Measurements from ENCODE around the gene CRB1. TPM values are rescaled to one million over a fixed set of nuclear protein-coding genes. Genes with fewer than 3 reads are reported as not detected.
A peak's percentile ranks its signal among the peaks of the same experiment; 100 is the strongest.

CRB1 gene
- total and polyA plus RNA-seq, 9 of the 15 experiments (the other 6 are each of a cell fraction or from before 2014, with no cell fraction given) = 0.04 to 0.10 TPM; not detected in 7

DNA sequence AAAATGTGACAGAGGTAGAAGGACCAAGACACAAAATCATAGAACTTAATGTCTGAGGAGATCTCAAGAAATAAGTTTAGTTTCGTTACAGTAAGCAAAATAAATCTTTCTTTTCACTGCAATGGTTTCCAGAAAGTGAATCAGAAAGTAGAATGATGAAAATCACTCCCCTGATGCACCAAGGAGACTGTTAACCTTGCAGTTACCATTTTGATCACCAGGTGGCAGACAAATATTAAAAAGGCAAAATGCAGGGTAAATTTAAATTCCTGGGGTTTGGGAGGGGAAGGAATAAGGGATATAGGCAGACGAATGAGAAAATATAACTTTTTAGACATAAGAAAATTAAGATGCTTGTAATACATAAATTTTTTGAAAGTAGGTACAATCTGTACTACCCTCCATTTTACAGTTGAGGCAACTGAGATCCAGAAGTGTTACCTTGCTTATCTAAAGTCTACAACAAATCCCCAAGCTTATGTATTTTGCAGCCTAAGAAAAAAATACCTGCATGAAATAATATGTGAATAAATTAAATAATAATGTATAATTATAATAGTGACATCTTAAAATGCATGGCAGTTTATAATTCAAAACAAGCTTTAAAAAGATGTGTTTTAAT lies 253.2 kb downstream of the CRB1 start:
- ChIA-PET POLR2A (no interaction called here), CTCF (ENCODE audit: low intra/inter-chr PET ratio) (interaction anchor here (0.8 to 3.2 kb wide), 5 partner anchors 121 to 1165 kb away, joined by 3 to 23 read pairs (median 4); no protein-coding TSS in a partner anchor)
- Histone ChIP-seq H3K36me3 (ENCODE audit: control insufficient read depth, insufficient read depth, low read length) (no peaks in the 10 kb centered on the region), H3K4me1 (replicated peaks in 1 of 2; ENCODE audit: control insufficient read depth in 2 of 2, insufficient read depth in 2 of 2, low read length in 2 of 2) (no peaks in the 10 kb centered on the region), H3K4me3 (no peak overlapping the region), H3K9ac (ENCODE audit: insufficient read depth in 1 of 2, low read depth in 2 of 2, low read length in 2 of 2) (no peak overlapping the region), H3K79me2 (ENCODE audit: control insufficient read depth, insufficient read depth, low read length) (no peaks in the 10 kb centered on the region), H3K27me3 (ENCODE audit: control insufficient read depth in 2 of 2, insufficient read depth in 2 of 2, low read length in 2 of 2) (no peaks in the 10 kb centered on the region), H3K27ac (ENCODE audit: extremely low read depth, low read depth, low read length) (no peak overlapping the region), H4K20me1 (replicated peaks; ENCODE audit: control insufficient read depth, insufficient read depth, low read length) (no peaks in the 10 kb centered on the region), H3K9me1 (ENCODE audit: control insufficient read depth, insufficient read depth, low read length) (no peaks in the 10 kb centered on the region), H3K9me3 (replicated peaks; ENCODE audit: control insufficient read depth, insufficient read depth, low read depth, low read length) (no peaks in the 10 kb centered on the region), H3K4me2 (ENCODE audit: insufficient read depth, low read length) (no peak overlapping the region), H2AFZ (ENCODE audit: low read depth, low read length) (no peak overlapping the region)
- ATAC-seq (peak; percentile 65), FAIRE-seq (peak; percentile 80), DNase-seq (ENCODE audit: extremely low read depth in 1 of 4, low spot score in 3 of 4) (peak; percentile 48 to 56 (median 52))
- in situ Hi-C loops (cut with MboI) = loop anchor here (5.0 kb wide), 1 partner anchor 401 kb away; no protein-coding TSS in a partner anchor
- intact Hi-C loops (cut with micrococcal nuclease) = loop anchor here (1.0 to 5.0 kb wide), 6 partner anchors 96 to 836 kb away; no protein-coding TSS in a partner anchor
- no TSS peak for BruUV-seq (replicated peaks)
- WGBS (ENCODE audit: insufficient coverage, low coverage, missing lambda C conversion rate) = 3% methylated on average over 2 of the region's 2 CpGs
- TF ChIP-seq REST (IDR thresholded peaks at IDR 0.05; ENCODE audit: borderline replicate concordance) = peak; percentile 69
- no peak for TF ChIP-seq REST (CRISPR knock-in tag; IDR thresholded peaks at IDR 0.05; ENCODE audit: low read depth)
- 0 out of 2 replicates have a peak, but pooled peaks have one; percentile 37 for TF ChIP-seq TEAD4 (IDR thresholded peaks at IDR 0.05; ENCODE audit: low read length)
- TF ChIP-seq TEAD4 (CRISPR knock-in tag; IDR thresholded peaks at IDR 0.05; ENCODE audit: borderline replicate concordance) = no peak
- TF ChIP-seq GABPA (tag; conservative IDR thresholded peaks at IDR 0.05; ENCODE audit: low read depth) = no peak; the same call in 1 of the 2 replicates
- TF ChIP-seq RB1 (IDR thresholded peaks at IDR 0.05; ENCODE audit: low read depth) = 0 out of 2 replicates have a peak, but pooled peaks have one; percentile 24
- TF ChIP-seq ELF2 (CRISPR knock-in tag; IDR thresholded peaks at IDR 0.05) = peak; percentile 15; the same call in 1 of the 2 replicates
- TF ChIP-seq WHSC1 (IDR thresholded peaks at IDR 0.05; ENCODE audit: low read length) = no peak
- peak in 1 of 2 experiments; percentile 35; a peak in 2 of 4 replicates for TF ChIP-seq MAZ (CRISPR knock-in tag; conservative IDR thresholded peaks at IDR 0.05 in 1 of 2, IDR thresholded peaks at IDR 0.05 in 1 of 2)
- no peak for TF ChIP-seq ZNF830 (CRISPR knock-in tag; IDR thresholded peaks at IDR 0.05)
- no peak for TF ChIP-seq TARDBP (IDR thresholded peaks at IDR 0.05)
- TF ChIP-seq TRIM28 (IDR thresholded peaks at IDR 0.05) = no peak
- 0 out of 2 replicates have a peak, but pooled peaks have one; percentile 26 for TF ChIP-seq TEAD2 (tag; IDR thresholded peaks at IDR 0.05)
- TF ChIP-seq RHOXF2B (CRISPR knock-in tag; conservative IDR thresholded peaks at IDR 0.05) = no peak
- no peak for TF ChIP-seq ZNF778 (CRISPR knock-in tag; IDR thresholded peaks at IDR 0.05)
